Glutamatergic neuron (in vitro differentiated cells): Measurements from ENCODE around the gene EFNA4. TPM values are rescaled to one million over a fixed set of nuclear protein-coding genes. Genes with fewer than 3 reads are reported as not detected.
A peak's percentile ranks its signal among the peaks of the same experiment; 100 is the strongest.

Experiments used
- DNase-seq: peaks from one replicate; pipeline ENCODE4 v3.0.0; 2022
- H3K27ac Mint-ChIP-seq: one replicate; pipeline ENCODE4 v1.8.0; 2020; ENCODE audit warnings: mild to moderate bottlenecking, mixed read lengths, inconsistent platforms; ENCODE audit not compliant: unreplicated experiment
- H3K27me3 Mint-ChIP-seq: one replicate; pipeline ENCODE4 v1.8.0; 2020; ENCODE audit warnings: mild to moderate bottlenecking, moderate library complexity, mixed read lengths, inconsistent platforms; ENCODE audit not compliant: unreplicated experiment
- H3K36me3 Mint-ChIP-seq: one replicate; pipeline ENCODE4 v1.8.0; 2020; ENCODE audit warnings: mild to moderate bottlenecking, mixed read lengths, inconsistent platforms; ENCODE audit not compliant: unreplicated experiment
- H3K4me1 Mint-ChIP-seq: one replicate; pipeline ENCODE4 v1.8.0; 2020; ENCODE audit warnings: mild to moderate bottlenecking, low read depth, mixed read lengths, inconsistent platforms; ENCODE audit not compliant: unreplicated experiment
- H3K4me3 Mint-ChIP-seq: one replicate; pipeline ENCODE4 v1.8.0; 2020; ENCODE audit warnings: mild to moderate bottlenecking, mixed read lengths, inconsistent platforms; ENCODE audit not compliant: unreplicated experiment
- H3K9me3 Mint-ChIP-seq: one replicate; pipeline ENCODE4 v1.8.0; 2020; ENCODE audit warnings: mild to moderate bottlenecking, moderate library complexity, mixed read lengths, inconsistent platforms; ENCODE audit not compliant: unreplicated experiment
- CTCF ChIP-seq: fragments of 200-600 bp; sonication (generic); IDR thresholded peaks from one replicate; pipeline ENCODE4 v1.5.0; 2021; ENCODE audit not compliant: partially characterized antibody, unreplicated experiment
- total RNA-seq: library from RNA; stranded (reverse); fragmentation: NEBNext Ultra II Directional; extraction: Animal tissue kit (Norgen Biotek cat#: 25700); gene quantifications from one replicate; pipeline ENCODE4 v1.2.1, GENCODE V29; 2021; ENCODE audit not compliant: unreplicated experiment

EFNA4 gene
- total RNA-seq, 1 donor from 2014 or later, result 2.9 TPM

GRCh38 chr1:155068599-155068998, 5.1 kb downstream of the EFNA4 start:
- peaks cover 28% of the 10 kb centered on the region for H3K4me1 Mint-ChIP-seq
- H3K4me3 Mint-ChIP-seq, result peak overlapping the region; percentile 76
- peaks cover 16% of the 10 kb centered on the region for H3K27me3 Mint-ChIP-seq
- DNase-seq, result no peak
- H3K27ac Mint-ChIP-seq, result no peak overlapping the region
- H3K36me3 Mint-ChIP-seq, result peaks cover 5% of the 10 kb centered on the region
- no peak for TF ChIP-seq CTCF
- peaks cover 9% of the 10 kb centered on the region for H3K9me3 Mint-ChIP-seq

- Mint-ChIP-seq H3K27me3 (peaks cover 11% of the 10 kb centered on the region), H3K4me3 (peak overlapping the region; percentile 46), H3K36me3 (no peaks in the 10 kb centered on the region), H3K9me3 (peaks cover 4% of the 10 kb centered on the region), H3K27ac (no peak overlapping the region), H3K4me1 (peaks cover 23% of the 10 kb centered on the region)
- TF ChIP-seq CTCF, result no peak
- no peak for DNase-seq
Observed at GRCh38 chr1:155069551-155070157, 6.1 kb downstream of the EFNA4 start.

- no peak for DNase-seq
- Mint-ChIP-seq H3K9me3 (peaks cover 4% of the 10 kb centered on the region), H3K4me1 (peaks cover 24% of the 10 kb centered on the region), H3K27me3 (peaks cover 11% of the 10 kb centered on the region), H3K4me3 (peak overlapping the region; percentile 82), H3K36me3 (no peaks in the 10 kb centered on the region), H3K27ac (peak overlapping the region; percentile 59)
- TF ChIP-seq CTCF, result no peak
Observed at GRCh38 chr1:155070158-155070621, 6.7 kb downstream of the EFNA4 start.

GRCh38 chr1:155070721-155071569, 7.4 kb downstream of the EFNA4 start:
- Mint-ChIP-seq H3K4me3 (peak overlapping the region; percentile 86), H3K36me3 (no peaks in the 10 kb centered on the region), H3K4me1 (peaks cover 30% of the 10 kb centered on the region), H3K9me3 (peaks cover 5% of the 10 kb centered on the region), H3K27me3 (peaks cover 11% of the 10 kb centered on the region), H3K27ac (peak overlapping the region; percentile 77)
- peak; percentile 79 for TF ChIP-seq CTCF
- peak; percentile 89 for DNase-seq

GRCh38 chr1:155071701-155072100, 8.2 kb downstream of the EFNA4 start:
- peaks cover 30% of the 10 kb centered on the region for H3K4me1 Mint-ChIP-seq
- H3K9me3 Mint-ChIP-seq, result peaks cover 6% of the 10 kb centered on the region
- peaks cover 13% of the 10 kb centered on the region for H3K27me3 Mint-ChIP-seq
- no peak for TF ChIP-seq CTCF
- H3K4me3 Mint-ChIP-seq, result peak overlapping the region; percentile 86
- DNase-seq, result peak; percentile 76
- H3K36me3 Mint-ChIP-seq, result no peaks in the 10 kb centered on the region
- peak overlapping the region; percentile 77 for H3K27ac Mint-ChIP-seq
